LoVo (cell line): ENCODE measurements around the gene PRPF8.
A peak's percentile ranks its signal among the peaks of the same experiment; 100 is the strongest.
"Not testable (repeated sequence)": the region's sequence is repeated elsewhere in the genome, so short reads cannot be mapped to it uniquely, and the experiment has no call there.

Experiments used
- DNase-seq: peaks from one replicate; pipeline ENCODE4 v3.0.0-alpha.2; 2016; ENCODE audit warnings: low spot score

The PRPF8 gene

DNA sequence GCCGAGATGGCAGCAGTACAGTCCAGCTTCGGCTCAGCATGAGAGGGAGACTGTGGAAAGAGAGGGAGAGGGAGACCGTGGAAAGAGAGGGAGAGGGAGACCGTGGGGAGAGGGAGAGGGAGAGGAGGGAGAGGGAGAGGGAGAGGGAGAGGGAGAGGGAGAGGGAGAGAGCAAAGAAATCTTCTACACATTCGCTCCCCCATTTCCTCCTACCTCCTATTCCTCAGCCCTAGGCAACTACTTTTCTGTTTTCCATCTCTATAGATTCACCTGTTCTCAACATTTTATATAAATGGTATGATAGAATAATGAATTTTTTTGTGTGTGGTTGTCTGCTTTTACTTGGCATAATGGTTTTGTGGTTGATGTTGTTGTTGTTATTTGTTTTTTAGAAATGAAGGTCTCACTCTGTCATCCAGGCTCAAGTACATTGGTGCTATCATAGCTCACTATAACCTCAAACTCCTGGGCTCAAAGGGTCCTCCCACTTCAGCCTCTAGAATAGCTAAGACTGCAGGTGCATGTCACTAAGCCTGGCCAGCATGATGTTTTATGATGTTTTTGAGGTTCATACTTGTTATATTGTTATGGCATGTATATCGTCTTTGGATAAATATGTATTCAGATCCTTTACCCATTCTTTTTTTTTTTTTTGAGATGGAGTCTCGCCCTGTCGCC is 6.0 kb upstream of the PRPF8 start:
- no peak for DNase-seq

DNA sequence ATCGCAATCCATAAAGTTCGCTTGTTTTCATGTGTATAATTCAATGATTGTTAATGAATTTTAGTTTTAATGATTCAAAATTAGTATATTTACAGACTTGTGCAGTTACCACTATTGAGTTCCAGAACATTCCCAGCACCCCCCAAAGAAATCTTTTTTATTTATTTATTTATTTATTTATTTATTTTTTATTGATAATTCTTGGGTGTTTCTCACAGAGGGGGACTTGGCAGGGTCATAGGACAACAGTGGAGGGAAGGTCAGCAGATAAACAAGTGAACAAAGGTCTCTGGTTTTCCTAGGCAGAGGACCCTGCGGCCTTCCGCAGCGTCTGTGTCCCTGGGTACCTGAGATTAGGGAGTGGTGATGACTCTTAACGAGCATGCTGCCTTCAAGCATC is 3.7 kb upstream of the PRPF8 start:
- DNase-seq = not testable (repeated sequence)

- DNase-seq = no peak
These were observed 1.4 kb upstream of the PRPF8 start for GRCh38 chr17:1686086-1686485.

DNA sequence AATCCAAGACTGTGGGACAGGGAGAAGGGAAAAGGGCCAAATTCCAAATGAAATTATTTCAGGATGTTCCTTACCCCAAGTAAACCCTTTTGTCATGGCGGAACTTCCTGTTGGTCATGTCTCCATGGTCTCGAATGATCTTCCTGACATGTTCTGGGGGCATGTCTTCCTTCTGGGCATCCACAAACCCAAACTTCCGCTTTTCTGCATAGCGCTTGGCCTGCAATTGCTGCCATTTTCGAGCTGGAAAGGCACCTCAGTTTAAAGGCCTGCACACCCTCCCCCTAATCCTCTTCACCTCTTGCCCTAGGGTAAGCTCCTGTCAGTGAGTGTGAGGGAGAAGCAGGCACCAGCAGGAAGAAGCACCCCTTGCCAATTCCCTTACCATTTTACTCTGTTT is 1.2 kb downstream of the PRPF8 start:
- no peak for DNase-seq

DNA sequence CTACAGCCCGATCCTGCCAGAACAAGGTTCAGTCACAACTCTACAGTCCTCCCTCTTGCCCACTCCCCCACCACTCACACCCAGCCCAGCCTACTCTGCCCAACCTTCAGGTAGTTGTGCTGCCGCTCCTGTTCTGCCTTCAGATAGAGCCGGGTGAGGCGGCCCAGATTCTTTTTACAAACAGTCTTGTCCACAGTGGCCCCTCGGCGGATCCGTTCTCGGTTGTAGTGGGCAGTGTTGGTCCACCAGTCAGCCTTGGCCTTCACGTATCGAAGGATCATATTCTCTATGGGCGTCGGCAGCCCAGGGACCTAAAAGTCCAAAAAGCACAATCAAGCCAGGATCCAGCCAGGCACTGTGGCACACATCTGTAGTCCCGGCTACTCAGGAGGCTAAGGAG is 8.3 kb downstream of the PRPF8 start:
- no peak for DNase-seq

DNA sequence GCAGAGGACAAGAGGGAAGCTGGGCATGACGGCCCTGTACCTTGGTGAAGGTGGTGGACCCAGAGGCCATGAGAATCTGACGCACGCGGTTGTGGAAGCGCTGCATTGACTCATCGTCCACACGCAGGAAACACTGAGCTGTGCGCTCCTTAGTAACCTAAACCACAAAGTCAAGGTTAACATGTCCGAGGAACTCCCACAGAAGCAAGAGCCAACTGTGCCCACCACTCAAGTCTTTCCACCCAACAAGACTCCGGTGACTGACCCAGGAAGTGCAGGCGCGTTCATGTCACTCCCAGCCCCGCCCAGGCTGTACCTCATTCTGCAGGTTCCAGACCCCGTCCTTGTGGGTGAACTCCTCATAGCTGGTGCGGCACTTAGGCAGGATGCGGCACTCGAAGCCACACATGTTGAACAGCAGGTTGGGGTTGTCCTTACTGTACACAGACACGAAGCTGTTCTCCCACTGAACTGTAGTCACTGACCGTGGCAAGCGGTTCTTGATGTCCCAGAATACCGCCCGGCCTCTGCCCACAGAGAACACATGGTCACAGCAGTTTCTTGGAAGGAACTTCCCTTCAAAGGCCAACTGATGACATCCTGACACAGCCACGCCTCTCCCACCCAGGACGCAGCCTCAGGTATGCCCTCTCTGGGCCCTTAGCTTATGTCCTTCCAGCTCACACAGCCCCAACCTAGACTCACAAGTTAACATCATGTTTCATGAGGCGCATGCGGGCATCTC is 11.5 kb downstream of the PRPF8 start:
- DNase-seq = no peak

- not testable (repeated sequence) for DNase-seq
These were observed 20.7 kb downstream of the PRPF8 start for GRCh38 chr17:1663934-1664333.

GRCh38 chr17:1661045-1661444 is 23.6 kb downstream of the PRPF8 start:
- DNase-seq = no peak

DNA sequence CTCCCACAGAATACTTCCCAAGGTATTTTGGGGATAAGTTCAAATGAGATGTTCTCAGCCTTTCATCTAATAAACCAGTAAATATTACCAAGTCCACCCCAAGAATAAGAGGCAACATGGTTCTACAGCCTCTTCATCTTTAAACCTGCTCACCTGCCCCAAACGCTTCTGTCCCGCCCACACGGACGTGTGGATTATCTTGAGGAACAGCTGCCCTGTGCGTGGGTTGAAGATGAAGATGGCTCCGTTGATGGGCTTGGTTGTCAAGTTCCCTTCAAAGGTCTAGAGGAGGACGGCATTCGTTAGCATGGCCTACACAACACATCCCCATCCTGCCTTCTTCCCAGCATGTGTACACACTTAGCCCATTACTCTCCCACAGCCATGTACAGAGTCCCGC is 26.6 kb downstream of the PRPF8 start:
- no peak for DNase-seq

- DNase-seq = no peak
These were observed 30.9 kb downstream of the PRPF8 start for GRCh38 chr17:1653735-1654134.

- DNase-seq = not testable (repeated sequence)
These were observed 31.9 kb downstream of the PRPF8 start for GRCh38 chr17:1652794-1653193.

- no peak for DNase-seq
These were observed 33.2 kb downstream of the PRPF8 start for GRCh38 chr17:1651559-1651844.

DNA sequence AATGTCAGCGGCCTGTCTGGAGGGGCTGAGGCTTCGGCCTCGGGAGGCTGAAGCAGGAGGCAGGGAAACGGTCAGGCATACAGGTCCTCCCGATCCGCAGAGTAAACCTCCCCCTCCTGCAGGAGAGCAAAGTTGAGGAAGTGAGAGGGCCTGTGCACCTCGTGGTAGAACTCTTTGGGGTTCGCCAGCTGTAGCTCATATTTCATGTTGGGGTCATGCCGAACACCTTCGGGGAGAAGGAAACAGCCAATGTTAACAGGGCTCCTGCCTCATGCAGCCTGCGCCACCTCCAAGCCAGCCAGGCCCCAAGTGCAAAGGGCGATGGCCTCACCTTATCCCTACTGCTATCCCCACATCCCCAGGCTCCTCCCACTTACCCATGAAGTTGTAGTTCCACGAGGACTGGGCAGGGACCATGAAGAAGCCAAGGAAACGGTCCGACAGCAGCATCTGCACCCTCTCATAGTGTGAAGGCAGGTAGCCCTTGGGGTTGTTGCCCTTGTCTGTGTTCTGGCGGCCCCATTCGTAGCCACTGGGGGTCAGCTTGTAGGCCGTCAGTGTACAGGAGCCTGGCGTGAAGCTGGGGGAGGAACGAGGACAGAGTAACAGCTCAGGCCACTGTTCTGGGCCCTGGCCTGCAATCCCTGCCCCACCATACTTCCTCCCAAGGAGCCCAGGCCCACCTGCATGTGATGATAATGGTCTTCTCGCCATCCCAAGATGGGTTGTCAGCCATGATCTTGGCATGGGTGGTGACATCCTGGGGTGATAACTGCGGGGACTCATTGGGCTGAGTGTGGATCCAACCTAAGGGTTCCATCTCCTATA is 33.7 kb downstream of the PRPF8 start:
- DNase-seq = no peak

DNA sequence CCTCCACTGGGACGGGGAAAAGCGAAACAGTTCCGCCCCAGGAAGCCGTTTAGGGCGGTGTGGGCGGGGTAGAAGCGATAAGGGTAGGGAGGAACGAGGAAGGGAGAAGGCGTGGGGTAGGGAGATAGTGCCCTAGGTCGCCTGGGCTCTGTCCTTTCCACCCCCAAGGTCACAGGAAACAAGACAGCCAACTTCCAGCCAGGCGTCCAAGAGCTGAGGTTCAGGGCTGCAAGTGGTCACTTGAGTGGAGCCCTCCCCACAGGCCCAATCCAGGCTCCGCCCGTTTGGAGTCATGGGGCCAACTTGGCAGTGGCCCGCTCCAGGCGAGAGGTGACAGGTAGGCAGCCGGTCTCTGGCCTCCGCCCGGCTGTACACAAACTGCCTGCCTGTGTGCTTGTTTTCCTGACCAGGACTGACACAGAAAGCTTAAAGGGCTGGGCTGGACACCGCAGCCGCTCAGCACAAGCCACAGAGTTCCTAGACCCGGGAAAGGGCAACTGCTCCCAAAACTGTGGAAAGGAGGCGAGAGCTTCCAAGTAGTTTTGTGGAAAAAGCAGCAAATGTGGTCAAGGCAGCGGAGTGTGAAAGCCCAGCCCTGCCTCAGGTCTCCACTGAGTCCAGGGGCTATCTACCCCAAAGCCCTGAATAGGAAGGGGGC is 34.7 kb downstream of the PRPF8 start, which contains the start of gene RILP:
TSS of gene RILP (minus strand) at position 23 of the 658 bp plus-strand sequence. CDS start 62 bp downstream, outside the sequence.
- peak; percentile 79 for DNase-seq

DNA sequence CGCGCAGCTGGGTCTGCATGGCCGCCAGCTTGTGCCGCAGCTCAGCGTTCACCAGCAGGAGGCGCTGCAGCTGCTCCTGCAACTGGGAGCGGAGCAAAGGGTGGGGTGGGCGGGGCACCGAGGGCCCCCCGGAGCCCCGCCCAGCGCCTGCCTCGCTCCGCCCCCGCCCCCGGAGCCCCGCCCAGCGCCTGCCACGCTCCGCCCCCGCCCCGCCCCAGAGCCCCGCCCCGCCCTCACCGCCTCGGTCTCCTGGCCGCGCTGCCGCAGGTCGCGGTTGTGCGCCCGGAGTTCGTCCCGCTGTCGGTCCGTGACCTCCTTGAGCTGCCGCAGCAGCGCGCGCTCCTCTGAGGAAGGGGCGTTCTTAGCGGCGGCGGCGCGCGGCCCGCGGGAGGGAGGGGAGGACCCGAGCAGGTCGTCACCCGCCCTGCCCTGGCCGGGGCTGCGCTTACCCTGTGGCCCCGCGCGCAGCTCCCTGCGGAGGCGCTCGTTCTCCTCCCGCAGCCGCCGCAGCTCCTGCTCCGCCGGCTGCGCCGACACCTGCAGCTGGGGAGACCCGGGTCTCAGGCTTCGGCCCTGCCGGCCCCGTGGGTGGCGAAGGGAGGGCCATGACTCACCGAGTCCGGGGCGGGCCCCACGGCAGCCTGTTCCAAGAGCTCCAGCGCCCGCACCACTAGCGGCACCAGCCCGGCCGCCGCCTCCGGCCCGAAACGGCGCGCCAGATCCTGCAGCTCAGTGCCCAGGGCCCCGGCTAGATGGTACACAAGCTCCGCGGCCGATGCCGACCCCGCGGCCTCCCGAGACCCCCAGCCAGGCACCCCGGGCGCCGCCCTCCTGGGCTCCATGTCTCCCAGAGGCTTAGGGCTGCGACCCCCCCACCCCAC is 35.5 kb downstream of the PRPF8 start:
- DNase-seq = peak; percentile 91

- DNase-seq = no peak
These were observed 36.3 kb downstream of the PRPF8 start for GRCh38 chr17:1648173-1648962.

- no peak for DNase-seq
These were observed 36.9 kb downstream of the PRPF8 start for GRCh38 chr17:1647802-1648171.

DNA sequence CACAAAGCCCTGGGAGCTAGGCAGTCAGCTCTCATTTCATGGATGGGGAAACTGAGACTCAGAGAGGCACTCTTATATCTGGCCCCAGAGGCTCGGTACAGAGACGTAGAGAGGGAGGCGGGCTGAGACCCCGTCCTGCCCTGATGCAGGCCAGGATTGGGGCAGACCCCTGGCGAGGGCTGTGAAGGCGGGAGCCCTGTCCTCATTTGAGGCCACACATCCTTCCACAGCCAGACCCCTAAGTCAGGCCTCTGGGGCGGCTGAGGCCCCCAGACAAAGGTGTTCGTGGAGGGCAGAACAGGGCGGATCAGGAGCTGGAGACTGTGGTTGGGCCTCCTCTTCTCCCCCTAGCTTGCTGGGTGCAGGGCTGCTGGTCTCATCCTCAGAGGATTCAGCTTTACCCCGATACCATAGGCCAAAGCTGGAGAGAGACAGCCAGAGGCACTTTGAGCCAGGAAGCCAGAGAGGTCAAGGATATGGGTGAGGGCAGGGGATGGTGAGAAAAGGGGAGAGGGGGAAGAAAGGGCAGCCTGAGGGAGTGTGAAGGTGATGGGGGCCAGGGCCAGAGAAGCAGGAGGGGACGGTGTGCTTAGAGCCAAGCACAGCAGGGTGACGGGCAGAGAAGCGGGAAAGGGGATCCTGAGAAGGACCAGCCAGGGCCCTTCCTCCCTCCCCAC is 38.3 kb downstream of the PRPF8 start:
- DNase-seq = no peak

GRCh38 chr17:1645207-1646171 is 39.2 kb downstream of the PRPF8 start, which contains the start of gene SCARF1:
Gene SCARF1 (minus strand): TSS chr17:1645732. CDS start chr17:1645697, 35 bp downstream.
- DNase-seq = no peak
